ENCODE results near the gene PLXNC1. TPM values are rescaled to one million over a fixed set of nuclear protein-coding genes. Genes with fewer than 3 reads are reported as not detected.

Gene PLXNC1
- polyA plus RNA-seq, 1 of the 3 experiments (the other 2 are of a cell fraction) = 0.23 TPM

DNA sequence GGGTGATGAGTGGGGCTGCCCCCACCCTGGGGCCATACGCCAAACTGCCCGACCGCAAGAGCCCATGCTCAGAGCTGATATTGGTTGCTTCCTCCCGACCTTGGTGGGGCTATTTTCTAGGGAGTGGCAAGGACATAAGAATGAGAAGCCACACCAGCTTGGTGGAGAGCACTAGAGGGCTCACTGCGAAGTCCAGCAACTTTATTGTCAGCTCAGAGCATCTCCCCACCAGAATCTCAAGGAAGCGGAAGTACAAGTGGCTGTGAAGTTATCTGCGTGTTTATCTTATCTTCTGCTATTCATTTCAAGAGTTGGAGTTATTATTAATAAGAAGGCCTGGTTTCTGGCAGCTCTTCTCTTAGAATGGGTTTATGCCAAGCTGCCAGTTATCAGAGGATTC lies 4.9 kb upstream of the PLXNC1 start:
- H3K4me2 ChIP-seq = no peak overlapping the region
- no peak overlapping the region for H3K27ac ChIP-seq (ENCODE audit: low read depth in 2 of 2, low read length in 1 of 2)
- H3K4me1 ChIP-seq (ENCODE audit: control insufficient read depth in 1 of 2, insufficient read depth in 2 of 2, low read depth in 1 of 2, low read length in 1 of 2) = peaks cover 0 to 8% of the 10 kb centered on the region in 2 experiments; a peak in 2 of 4 replicates
- no peaks in the 10 kb centered on the region for H3F3A ChIP-seq (replicated peaks; ENCODE audit: insufficient read depth)
- H3K36me3 ChIP-seq (replicated peaks in 1 of 2; ENCODE audit: control insufficient read depth in 1 of 2, insufficient read depth in 2 of 2, low read length in 1 of 2) = no peaks in the 10 kb centered on the region
- WGBS (ENCODE audit: low lambda C conversion rate) = 75% methylated on average over 4 of the region's 7 CpGs
- no peaks in the 10 kb centered on the region for H4K20me1 ChIP-seq (ENCODE audit: insufficient read depth)
- ChIA-PET POLR2A (no interaction called here), CTCF (interaction anchor here (0.9 to 5.0 kb wide), 6 partner anchors 9 to 1391 kb away, joined by 3 to 45 read pairs (median 4); no protein-coding TSS in a partner anchor)
- no peaks in the 10 kb centered on the region for H3K9me2 ChIP-seq
- no peaks in the 10 kb centered on the region for H3K9me3 ChIP-seq
- no peak overlapping the region for H2AFZ ChIP-seq (ENCODE audit: low read depth)
- DNase-seq = no peak
- no peak for TF ChIP-seq MAX (IDR thresholded peaks at IDR 0.05; ENCODE audit: low read depth)
- no peak for TF ChIP-seq CHD2 (IDR thresholded peaks at IDR 0.05; ENCODE audit: low read length, partially characterized antibody)
- no peak for TF ChIP-seq EZH2phosphoT487 (IDR thresholded peaks at IDR 0.05; ENCODE audit: borderline replicate concordance, low read depth)
- no peak for TF ChIP-seq GABPA (IDR thresholded peaks at IDR 0.05; ENCODE audit: low read depth)
- TF ChIP-seq NFIC (IDR thresholded peaks at IDR 0.05; ENCODE audit: borderline replicate concordance) = no peak
- TF ChIP-seq TEAD4 (IDR thresholded peaks at IDR 0.05; ENCODE audit: borderline replicate concordance, insufficient read depth) = no peak
- TF ChIP-seq JUND (IDR thresholded peaks at IDR 0.05) = no peak
- no peak for TF ChIP-seq SIN3A (IDR thresholded peaks at IDR 0.05; ENCODE audit: borderline replicate concordance, low read depth, low read length)
- TF ChIP-seq NRF1 (IDR thresholded peaks at IDR 0.05; ENCODE audit: low read depth, low read length) = no peak
- no peak for TF ChIP-seq SMC3 (IDR thresholded peaks at IDR 0.05; ENCODE audit: low read depth, low read length)
- no peak for TF ChIP-seq MXI1 (IDR thresholded peaks at IDR 0.05; ENCODE audit: low read depth, low read length)
- TF ChIP-seq, protein P1, sequence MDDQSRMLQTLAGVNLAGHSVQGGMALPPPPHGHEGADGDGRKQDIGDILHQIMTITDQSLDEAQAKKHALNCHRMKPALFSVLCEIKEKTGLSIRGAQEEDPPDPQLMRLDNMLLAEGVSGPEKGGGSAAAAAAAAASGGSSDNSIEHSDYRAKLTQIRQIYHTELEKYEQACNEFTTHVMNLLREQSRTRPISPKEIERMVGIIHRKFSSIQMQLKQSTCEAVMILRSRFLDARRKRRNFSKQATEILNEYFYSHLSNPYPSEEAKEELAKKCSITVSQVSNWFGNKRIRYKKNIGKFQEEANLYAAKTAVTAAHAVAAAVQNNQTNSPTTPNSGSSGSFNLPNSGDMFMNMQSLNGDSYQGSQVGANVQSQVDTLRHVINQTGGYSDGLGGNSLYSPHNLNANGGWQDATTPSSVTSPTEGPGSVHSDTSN (IDR thresholded peaks at IDR 0.05) = no peak
- TF ChIP-seq FOXJ3 (CRISPR knock-in tag; IDR thresholded peaks at IDR 0.05) = no peak
- no peak for TF ChIP-seq RAD21 (IDR thresholded peaks at IDR 0.05; ENCODE audit: low read length)
- TF ChIP-seq, protein P2, sequence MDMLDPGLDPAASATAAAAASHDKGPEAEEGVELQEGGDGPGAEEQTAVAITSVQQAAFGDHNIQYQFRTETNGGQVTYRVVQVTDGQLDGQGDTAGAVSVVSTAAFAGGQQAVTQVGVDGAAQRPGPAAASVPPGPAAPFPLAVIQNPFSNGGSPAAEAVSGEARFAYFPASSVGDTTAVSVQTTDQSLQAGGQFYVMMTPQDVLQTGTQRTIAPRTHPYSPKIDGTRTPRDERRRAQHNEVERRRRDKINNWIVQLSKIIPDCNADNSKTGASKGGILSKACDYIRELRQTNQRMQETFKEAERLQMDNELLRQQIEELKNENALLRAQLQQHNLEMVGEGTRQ (IDR thresholded peaks at IDR 0.05; ENCODE audit: borderline replicate concordance, low read depth, low read length) = no peak
- TF ChIP-seq GATA2 (CRISPR knock-in tag; IDR thresholded peaks at IDR 0.05) = no peak
- TF ChIP-seq, protein P3, sequence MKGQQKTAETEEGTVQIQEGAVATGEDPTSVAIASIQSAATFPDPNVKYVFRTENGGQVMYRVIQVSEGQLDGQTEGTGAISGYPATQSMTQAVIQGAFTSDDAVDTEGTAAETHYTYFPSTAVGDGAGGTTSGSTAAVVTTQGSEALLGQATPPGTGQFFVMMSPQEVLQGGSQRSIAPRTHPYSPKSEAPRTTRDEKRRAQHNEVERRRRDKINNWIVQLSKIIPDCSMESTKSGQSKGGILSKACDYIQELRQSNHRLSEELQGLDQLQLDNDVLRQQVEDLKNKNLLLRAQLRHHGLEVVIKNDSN (IDR thresholded peaks at IDR 0.05; ENCODE audit: borderline replicate concordance, low read depth) = no peak
- no peak for TF ChIP-seq ELF1 (IDR thresholded peaks at IDR 0.05)
- no peak for TF ChIP-seq REST (IDR thresholded peaks at IDR 0.05; ENCODE audit: low read depth, low read length)
- peaks cover 14% of the 10 kb centered on the region for H3K27me3 ChIP-seq (ENCODE audit: insufficient read depth)
- no peak overlapping the region for H3K4me3 ChIP-seq (ENCODE audit: low read depth in 2 of 2, low read length in 1 of 2)
- no peaks in the 10 kb centered on the region for H3K79me2 ChIP-seq (ENCODE audit: insufficient read depth)
- no peak overlapping the region for H3K9ac ChIP-seq

Data from SK-N-SH (cell line).